H9 (cell line): ENCODE measurements around the gene EFCAB11. TPM values are rescaled to one million over a fixed set of nuclear protein-coding genes. Genes with fewer than 3 reads are reported as not detected.

Experiments
- DNase-seq: peaks from one replicate; pipeline ENCODE4 v3.0.0-alpha.2; 2017
- H2AFZ ChIP-seq: one replicate; pipeline ENCODE4 v1.6.1; 2013; ENCODE audit warnings: mild to moderate bottlenecking, low read length, control low read depth, moderate library complexity
- H2AK5ac ChIP-seq: 2 replicates; pipeline ENCODE4 v1.6.1; 2013; ENCODE audit warnings: low read length, control low read depth, mixed read lengths; ENCODE audit not compliant: insufficient read length
- H2BK120ac ChIP-seq: one replicate; pipeline ENCODE4 v1.6.1; 2013; ENCODE audit warnings: low read depth, mild to moderate bottlenecking, low read length, control low read depth, inconsistent platforms; ENCODE audit not compliant: poor library complexity, severe bottlenecking
- H2BK12ac ChIP-seq: 2 replicates; pipeline ENCODE4 v1.6.1; 2013; ENCODE audit warnings: low read length, control low read depth, mixed read lengths, low read depth; ENCODE audit not compliant: insufficient read length
- H2BK15ac ChIP-seq: 2 replicates; pipeline ENCODE4 v1.6.1; 2013; ENCODE audit warnings: low read depth, low read length, control low read depth
- H2BK20ac ChIP-seq: one replicate; pipeline ENCODE4 v1.6.1; 2013; ENCODE audit warnings: low read depth, mild to moderate bottlenecking, low read length, control low read depth, inconsistent platforms; ENCODE audit not compliant: poor library complexity, severe bottlenecking
- H2BK5ac ChIP-seq: 2 replicates; pipeline ENCODE4 v1.6.1; 2013; ENCODE audit warnings: low read length, control low read depth, mixed read lengths; ENCODE audit not compliant: insufficient read length
- H3K14ac ChIP-seq: 2 replicates; pipeline ENCODE4 v1.6.1; 2013; ENCODE audit warnings: low read length, control low read depth; ENCODE audit not compliant: insufficient read depth
- H3K18ac ChIP-seq: 2 replicates; pipeline ENCODE4 v1.6.1; 2013; ENCODE audit warnings: low read depth, mild to moderate bottlenecking, mixed read lengths, low read length, control low read depth; ENCODE audit not compliant: insufficient read length
- H3K23ac ChIP-seq: 2 replicates; pipeline ENCODE4 v1.6.1; 2013; ENCODE audit warnings: low read length, control low read depth, mixed read lengths, low read depth; ENCODE audit not compliant: insufficient read length
- H3K23me2 ChIP-seq: 2 replicates; pipeline ENCODE4 v1.6.1; 2013; ENCODE audit warnings: low read depth, mild to moderate bottlenecking, mixed read lengths, low read length, control low read depth; ENCODE audit not compliant: insufficient read length, poor library complexity, severe bottlenecking
- H3K27ac ChIP-seq: 2 replicates; pipeline ENCODE4 v1.5.1; 2013; ENCODE audit warnings: low read length, control low read depth, mixed read lengths, low read depth; ENCODE audit not compliant: insufficient read length
- H3K27me3 ChIP-seq: 2 replicates; pipeline ENCODE4 v1.6.1; 2013; ENCODE audit warnings: low read length, control low read depth, inconsistent platforms; ENCODE audit not compliant: insufficient read depth
- H3K4ac ChIP-seq: 2 replicates; pipeline ENCODE4 v1.6.1; 2013; ENCODE audit warnings: low read depth, mild to moderate bottlenecking, control low read depth, inconsistent platforms, low read length, moderate library complexity
- H3K4me1 ChIP-seq: 2 replicates; pipeline ENCODE4 v1.6.1; 2013; ENCODE audit warnings: low read length, control low read depth, inconsistent platforms; ENCODE audit not compliant: insufficient read depth
- H3K4me2 ChIP-seq: 2 replicates; pipeline ENCODE4 v1.6.1; 2013; ENCODE audit warnings: low read length, control low read depth, mixed read lengths; ENCODE audit not compliant: insufficient read length, insufficient read depth
- H3K56ac ChIP-seq: 2 replicates; pipeline ENCODE4 v1.6.1; 2013; ENCODE audit warnings: low read depth, mild to moderate bottlenecking, mixed read lengths, low read length, control low read depth; ENCODE audit not compliant: insufficient read length
- H3K79me1 ChIP-seq: 2 replicates; pipeline ENCODE4 v1.6.1; 2013; ENCODE audit warnings: low read depth, mild to moderate bottlenecking, moderate library complexity, low read length, control low read depth, inconsistent platforms; ENCODE audit not compliant: insufficient read depth, poor library complexity, severe bottlenecking
- H3K79me2 ChIP-seq: 2 replicates; pipeline ENCODE4 v1.6.1; 2013; ENCODE audit warnings: low read length, control low read depth, inconsistent platforms; ENCODE audit not compliant: insufficient read depth
- H3K9ac ChIP-seq: 2 replicates; pipeline ENCODE4 v1.6.1; 2013; ENCODE audit warnings: low read length, control low read depth, mixed read lengths; ENCODE audit not compliant: insufficient read length; ENCODE audit errors: extremely low read depth
- H3K9me3 ChIP-seq: one replicate; pipeline ENCODE4 v1.6.1; 2013; ENCODE audit warnings: low read depth, low read length, inconsistent platforms; ENCODE audit not compliant: control insufficient read depth
- H3T11ph ChIP-seq: one replicate; pipeline ENCODE4 v1.6.1; 2013; ENCODE audit warnings: mild to moderate bottlenecking, low read length, control low read depth, inconsistent platforms
- H4K20me1 ChIP-seq: one replicate; pipeline ENCODE4 v1.6.1; 2013; ENCODE audit not compliant: control insufficient read depth, insufficient read length, insufficient read depth
- H4K5ac ChIP-seq: 2 replicates; pipeline ENCODE4 v1.6.1; 2013; ENCODE audit warnings: low read depth, mild to moderate bottlenecking, mixed read lengths, low read length, control low read depth; ENCODE audit not compliant: insufficient read length
- H4K8ac ChIP-seq: replicated peaks from 2 replicates; pipeline ENCODE4 v1.6.1; 2013; ENCODE audit warnings: low read length, control low read depth, mixed read lengths, low read depth; ENCODE audit not compliant: insufficient read length
- H4K91ac ChIP-seq: 2 replicates; pipeline ENCODE4 v1.6.1; 2013; ENCODE audit warnings: low read depth, mild to moderate bottlenecking, moderate library complexity, mixed read lengths, low read length, control low read depth; ENCODE audit not compliant: insufficient read length
- H3K27ac Mint-ChIP-seq, 3 experiments: 2 replicates in 2 of 3; 3 replicates in 1 of 3; pipeline ENCODE4 v1.8.0; 2020 to 2021; ENCODE audit warnings: mixed read lengths in 3 of 3, mild to moderate bottlenecking in 1 of 3, moderate library complexity in 1 of 3
- H3K27me3 Mint-ChIP-seq: 2 replicates; pipeline ENCODE4 v1.8.0; 2021; ENCODE audit warnings: low read depth, mild to moderate bottlenecking, moderate library complexity, mixed read lengths
- H3K36me3 Mint-ChIP-seq, 3 experiments: 2 replicates in 2 of 3; 3 replicates in 1 of 3; pipeline ENCODE4 v1.8.0; 2020 to 2021; ENCODE audit warnings: low read depth in 3 of 3, mixed read lengths in 3 of 3; ENCODE audit not compliant: insufficient read depth in 1 of 3
- H3K4me1 Mint-ChIP-seq, 2 experiments: 2 replicates each; pipeline ENCODE4 v1.8.0; 2020; ENCODE audit warnings: mixed read lengths in 2 of 2
- H3K4me3 Mint-ChIP-seq, 2 experiments: 2 replicates in 1 of 2; 3 replicates in 1 of 2; pipeline ENCODE4 v1.8.0; 2020 to 2021; ENCODE audit warnings: mild to moderate bottlenecking in 2 of 2, mixed read lengths in 2 of 2, moderate library complexity in 1 of 2
- H3K9me3 Mint-ChIP-seq, 2 experiments: 2 replicates in 1 of 2; 3 replicates in 1 of 2; pipeline ENCODE4 v1.8.0; 2020; ENCODE audit warnings: mild to moderate bottlenecking in 2 of 2, mixed read lengths in 2 of 2, moderate library complexity in 1 of 2
- WGBS: extraction: QIAGEN DNeasy Blood & Tissue Kit; methylation state at CpG from one replicate; pipeline ENCODE4 v1.1.7; 2013; ENCODE audit warnings: missing lambda C conversion rate, low lambda C conversion rate, mixed read lengths; ENCODE audit not compliant: insufficient read length; ENCODE audit errors: extremely low coverage; 5-methylcytosine and 5-hydroxymethylcytosine counted together
- total RNA-seq: library from RNA; stranded (reverse); gene quantifications from 2 replicates; pipeline ENCODE4 v1.2.1, GENCODE V29; 2021
- TF ChIP-seq, protein P1 (sequence below): fragments of 200-600 bp; sonication (generic); conservative IDR thresholded peaks from 3 replicates; pipeline ENCODE4 v1.8.0; 2021; ENCODE audit warnings: antibody characterized with exemption, mild to moderate bottlenecking

EFCAB11 gene
- total RNA-seq, 1 experiment from 2014 or later = 17.4 TPM

DNA sequence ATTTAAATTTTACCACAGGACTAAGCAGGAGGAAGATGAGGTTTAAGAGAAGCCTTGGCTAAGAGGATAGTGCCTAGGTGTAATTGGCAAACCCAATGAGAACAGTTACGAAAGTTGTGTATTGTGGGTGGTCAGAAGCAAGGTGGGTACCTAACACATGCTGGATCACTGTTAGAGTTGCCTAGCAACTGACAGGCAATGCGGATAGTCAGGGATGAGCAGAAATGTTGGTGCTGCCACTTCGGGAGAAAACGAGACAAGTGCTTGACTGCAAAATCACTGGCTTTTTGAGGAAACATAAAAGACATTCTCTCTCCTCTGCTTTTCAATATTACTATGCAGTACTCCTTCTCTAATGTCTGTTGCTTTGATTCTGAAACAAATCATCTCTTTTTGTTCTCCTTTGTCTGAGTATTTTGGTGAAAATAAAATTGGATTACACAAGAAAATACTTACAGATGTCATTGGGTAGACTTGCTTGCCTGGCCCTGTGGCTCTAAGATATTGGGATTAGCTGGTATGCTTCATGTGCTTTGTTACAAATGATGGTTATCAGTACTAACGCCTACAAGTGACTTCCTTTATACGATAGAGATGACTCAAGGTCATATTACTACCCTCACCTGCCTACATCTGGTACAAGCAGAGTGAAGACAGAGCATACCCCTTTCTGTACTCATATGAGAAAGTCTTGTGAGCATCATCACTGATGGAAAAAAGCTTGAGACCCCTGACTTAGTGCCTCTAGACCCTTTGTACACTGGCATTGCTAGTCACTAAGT, 49.2 kb upstream of the EFCAB11 start:
- H3T11ph ChIP-seq = no peak overlapping the region
- no peak overlapping the region for H4K8ac ChIP-seq
- H3K56ac ChIP-seq = no peak overlapping the region
- no peak overlapping the region for H3K4ac ChIP-seq
- H4K5ac ChIP-seq = no peak overlapping the region
- H3K9me3 ChIP-seq = no peaks in the 10 kb centered on the region
- Mint-ChIP-seq H3K4me3 (no peak overlapping the region), H3K36me3 (peaks cover 8 to 30% (median 25%) of the 10 kb centered on the region in 3 experiments; a peak in 6 of 7 replicates), H3K27ac (0 out of 7 replicates have a peak overlapping the region, but pooled peaks of 1 of the 3 experiments have one; percentile 1), H3K4me1 (no peaks in the 10 kb centered on the region), H3K9me3 (no peaks in the 10 kb centered on the region), H3K27me3 (no peaks in the 10 kb centered on the region)
- no peaks in the 10 kb centered on the region for H3K4me1 ChIP-seq
- no peak overlapping the region for H2AFZ ChIP-seq
- H3K4me2 ChIP-seq = no peak overlapping the region
- no peak overlapping the region for H3K14ac ChIP-seq
- H3K23me2 ChIP-seq = no peaks in the 10 kb centered on the region
- H2BK20ac ChIP-seq = no peak overlapping the region
- no peak overlapping the region for H3K18ac ChIP-seq
- H2BK15ac ChIP-seq = no peak overlapping the region
- no peaks in the 10 kb centered on the region for H3K79me1 ChIP-seq
- no peaks in the 10 kb centered on the region for H3K79me2 ChIP-seq
- no peak overlapping the region for H3K27ac ChIP-seq
- H4K20me1 ChIP-seq = no peaks in the 10 kb centered on the region
- TF ChIP-seq, protein P1, sequence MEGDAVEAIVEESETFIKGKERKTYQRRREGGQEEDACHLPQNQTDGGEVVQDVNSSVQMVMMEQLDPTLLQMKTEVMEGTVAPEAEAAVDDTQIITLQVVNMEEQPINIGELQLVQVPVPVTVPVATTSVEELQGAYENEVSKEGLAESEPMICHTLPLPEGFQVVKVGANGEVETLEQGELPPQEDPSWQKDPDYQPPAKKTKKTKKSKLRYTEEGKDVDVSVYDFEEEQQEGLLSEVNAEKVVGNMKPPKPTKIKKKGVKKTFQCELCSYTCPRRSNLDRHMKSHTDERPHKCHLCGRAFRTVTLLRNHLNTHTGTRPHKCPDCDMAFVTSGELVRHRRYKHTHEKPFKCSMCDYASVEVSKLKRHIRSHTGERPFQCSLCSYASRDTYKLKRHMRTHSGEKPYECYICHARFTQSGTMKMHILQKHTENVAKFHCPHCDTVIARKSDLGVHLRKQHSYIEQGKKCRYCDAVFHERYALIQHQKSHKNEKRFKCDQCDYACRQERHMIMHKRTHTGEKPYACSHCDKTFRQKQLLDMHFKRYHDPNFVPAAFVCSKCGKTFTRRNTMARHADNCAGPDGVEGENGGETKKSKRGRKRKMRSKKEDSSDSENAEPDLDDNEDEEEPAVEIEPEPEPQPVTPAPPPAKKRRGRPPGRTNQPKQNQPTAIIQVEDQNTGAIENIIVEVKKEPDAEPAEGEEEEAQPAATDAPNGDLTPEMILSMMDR = no peak
- no peak overlapping the region for H2BK5ac ChIP-seq
- WGBS = no CpG with 5 or more reads among the region's 6 CpGs
- no peak overlapping the region for H3K9ac ChIP-seq
- H3K23ac ChIP-seq = no peak overlapping the region
- no peak overlapping the region for H4K91ac ChIP-seq
- no peak overlapping the region for H2BK120ac ChIP-seq
- no peaks in the 10 kb centered on the region for H3K27me3 ChIP-seq
- no peak overlapping the region for H2AK5ac ChIP-seq
- no peak for DNase-seq
- no peak overlapping the region for H2BK12ac ChIP-seq
